Adipocyte (in vitro differentiated cells): Measurements from ENCODE around the gene NLGN1.

Experiments
- DNase-seq: peaks from one replicate; pipeline ENCODE4 v3.0.0-alpha.2; 2015; ENCODE audit warnings: low read depth
- H3K27me3 ChIP-seq: replicated peaks from 2 replicates; pipeline ENCODE4 v1.7.0; 2013; ENCODE audit warnings: mild to moderate bottlenecking, low read length, moderate library complexity; ENCODE audit not compliant: control insufficient read depth, insufficient read depth
- H3K36me3 ChIP-seq: 2 replicates; pipeline ENCODE4 v1.7.0; 2013; ENCODE audit warnings: low read length, mild to moderate bottlenecking, moderate library complexity; ENCODE audit not compliant: control insufficient read depth, insufficient read depth, severe bottlenecking
- H3K4me1 ChIP-seq: 2 replicates; pipeline ENCODE4 v1.7.0; 2013; ENCODE audit warnings: mild to moderate bottlenecking, low read length, moderate library complexity; ENCODE audit not compliant: control insufficient read depth, insufficient read depth
- H3K4me3 ChIP-seq: 2 replicates; pipeline ENCODE4 v1.7.0; 2013; ENCODE audit warnings: mild to moderate bottlenecking, low read length, moderate library complexity
- H3K9ac ChIP-seq: 2 replicates; pipeline ENCODE4 v1.7.0; 2013; ENCODE audit warnings: mild to moderate bottlenecking, low read length, moderate library complexity
- H3K9me3 ChIP-seq: 2 replicates; pipeline ENCODE4 v1.7.0; 2013; ENCODE audit warnings: mild to moderate bottlenecking, low read length, moderate library complexity; ENCODE audit not compliant: control insufficient read depth

Gene NLGN1

GRCh38 chr3:174126990-174127758, 729.6 kb downstream of the NLGN1 start:
- no peaks in the 10 kb centered on the region for H3K36me3 ChIP-seq
- H3K27me3 ChIP-seq = no peaks in the 10 kb centered on the region
- DNase-seq = no peak
- no peaks in the 10 kb centered on the region for H3K9me3 ChIP-seq
- H3K4me3 ChIP-seq = no peak overlapping the region
- peaks cover 8% of the 10 kb centered on the region for H3K4me1 ChIP-seq
- no peak overlapping the region for H3K9ac ChIP-seq

- Histone ChIP-seq H3K4me3 (no peak overlapping the region), H3K4me1 (peaks cover 5% of the 10 kb centered on the region), H3K36me3 (no peaks in the 10 kb centered on the region), H3K9me3 (no peaks in the 10 kb centered on the region), H3K9ac (no peak overlapping the region), H3K27me3 (no peaks in the 10 kb centered on the region)
- DNase-seq = peak; percentile 60
Measured at GRCh38 chr3:174132006-174132405, 734.5 kb downstream of the NLGN1 start.

- no peaks in the 10 kb centered on the region for H3K36me3 ChIP-seq
- no peak overlapping the region for H3K9ac ChIP-seq
- no peak overlapping the region for H3K4me3 ChIP-seq
- H3K4me1 ChIP-seq = no peaks in the 10 kb centered on the region
- no peaks in the 10 kb centered on the region for H3K9me3 ChIP-seq
- no peak for DNase-seq
- H3K27me3 ChIP-seq = no peaks in the 10 kb centered on the region
Measured at GRCh38 chr3:174132421-174133042, 735.0 kb downstream of the NLGN1 start.

- Histone ChIP-seq H3K36me3 (no peaks in the 10 kb centered on the region), H3K4me1 (no peaks in the 10 kb centered on the region), H3K27me3 (no peaks in the 10 kb centered on the region), H3K4me3 (no peak overlapping the region), H3K9me3 (no peaks in the 10 kb centered on the region), H3K9ac (no peak overlapping the region)
- DNase-seq = no peak
Measured at GRCh38 chr3:174146008-174146407, 748.5 kb downstream of the NLGN1 start.

- Histone ChIP-seq H3K36me3 (no peaks in the 10 kb centered on the region), H3K4me3 (no peak overlapping the region), H3K9me3 (no peaks in the 10 kb centered on the region), H3K27me3 (no peaks in the 10 kb centered on the region), H3K9ac (no peak overlapping the region), H3K4me1 (no peaks in the 10 kb centered on the region)
- DNase-seq = no peak
Measured at GRCh38 chr3:174147798-174148197, 750.3 kb downstream of the NLGN1 start.

- no peaks in the 10 kb centered on the region for H3K27me3 ChIP-seq
- H3K9ac ChIP-seq = no peak overlapping the region
- peak; percentile 21 for DNase-seq
- peaks cover under 1% of the 10 kb centered on the region for H3K4me1 ChIP-seq
- H3K9me3 ChIP-seq = no peaks in the 10 kb centered on the region
- no peak overlapping the region for H3K4me3 ChIP-seq
- no peaks in the 10 kb centered on the region for H3K36me3 ChIP-seq
Measured at GRCh38 chr3:174153871-174154270, 756.3 kb downstream of the NLGN1 start.

GRCh38 chr3:174156200-174156599, 758.7 kb downstream of the NLGN1 start:
- no peaks in the 10 kb centered on the region for H3K36me3 ChIP-seq
- H3K4me1 ChIP-seq = peaks cover 4% of the 10 kb centered on the region
- DNase-seq = no peak
- no peak overlapping the region for H3K9ac ChIP-seq
- peaks cover 2% of the 10 kb centered on the region for H3K9me3 ChIP-seq
- no peak overlapping the region for H3K4me3 ChIP-seq
- no peaks in the 10 kb centered on the region for H3K27me3 ChIP-seq

- DNase-seq = no peak
- Histone ChIP-seq H3K9ac (no peak overlapping the region), H3K4me1 (peaks cover 6% of the 10 kb centered on the region), H3K9me3 (peaks cover 3% of the 10 kb centered on the region), H3K27me3 (no peaks in the 10 kb centered on the region), H3K36me3 (no peaks in the 10 kb centered on the region), H3K4me3 (no peak overlapping the region)
Measured at GRCh38 chr3:174158674-174159073, 761.1 kb downstream of the NLGN1 start.

GRCh38 chr3:174159604-174160003, 762.1 kb downstream of the NLGN1 start:
- no peak for DNase-seq
- no peak overlapping the region for H3K4me3 ChIP-seq
- H3K9ac ChIP-seq = no peak overlapping the region
- peaks cover 6% of the 10 kb centered on the region for H3K4me1 ChIP-seq
- H3K9me3 ChIP-seq = peaks cover 11% of the 10 kb centered on the region
- no peaks in the 10 kb centered on the region for H3K36me3 ChIP-seq
- no peaks in the 10 kb centered on the region for H3K27me3 ChIP-seq

GRCh38 chr3:174162550-174162949, 765.0 kb downstream of the NLGN1 start:
- no peaks in the 10 kb centered on the region for H3K36me3 ChIP-seq
- H3K27me3 ChIP-seq = no peaks in the 10 kb centered on the region
- no peak overlapping the region for H3K9ac ChIP-seq
- no peak for DNase-seq
- H3K4me3 ChIP-seq = no peak overlapping the region
- H3K9me3 ChIP-seq = peaks cover 23% of the 10 kb centered on the region
- peaks cover 6% of the 10 kb centered on the region for H3K4me1 ChIP-seq

- Histone ChIP-seq H3K9me3 (peaks cover 23% of the 10 kb centered on the region), H3K36me3 (no peaks in the 10 kb centered on the region), H3K9ac (no peak overlapping the region), H3K4me1 (no peaks in the 10 kb centered on the region), H3K27me3 (no peaks in the 10 kb centered on the region), H3K4me3 (no peak overlapping the region)
- peak; percentile 8 for DNase-seq
Measured at GRCh38 chr3:174168026-174168425, 770.5 kb downstream of the NLGN1 start.
